HT-29 (cell line): Measurements from ENCODE around the gene NQO2. TPM values are rescaled to one million over a fixed set of nuclear protein-coding genes. Genes with fewer than 3 reads are reported as not detected.
A peak's percentile ranks its signal among the peaks of the same experiment; 100 is the strongest.
"Not testable (repeated sequence)": the region's sequence is repeated elsewhere in the genome, so short reads cannot be mapped to it uniquely, and the experiment has no call there.

ENCODE experiments used
- DNase-seq: peaks from one replicate; pipeline ENCODE4 v3.0.0-alpha.2; 2015; ENCODE audit warnings: low spot score
- total RNA-seq: library from RNA; depleted of rRNA; stranded (reverse); fragments of >200 nt; shearing (Covaris generic); gene quantifications from 2 replicates; pipeline ENCODE4 v1.2.3, GENCODE V29; 2014

Gene NQO2
- total RNA-seq, 1 experiment from 2014 or later, result 24.4 TPM

GRCh38 chr6:3037638-3038365 lies 38.1 kb downstream of the NQO2 start:
- DNase-seq, result no peak

GRCh38 chr6:3039384-3039783 lies 39.7 kb downstream of the NQO2 start:
- DNase-seq, result no peak

GRCh38 chr6:3041147-3041546 lies 41.5 kb downstream of the NQO2 start:
- DNase-seq, result no peak

- DNase-seq, result no peak
Measured at GRCh38 chr6:3041606-3042005, 41.9 kb downstream of the NQO2 start.

GRCh38 chr6:3045369-3045768 lies 45.7 kb downstream of the NQO2 start:
- no peak for DNase-seq

GRCh38 chr6:3045777-3046176 lies 46.1 kb downstream of the NQO2 start:
- DNase-seq, result no peak

GRCh38 chr6:3046295-3046694 lies 46.6 kb downstream of the NQO2 start:
- DNase-seq, result no peak

- DNase-seq, result not testable (repeated sequence)
Measured at GRCh38 chr6:3048009-3048408, 48.3 kb downstream of the NQO2 start.

GRCh38 chr6:3052481-3053230 lies 53.0 kb downstream of the NQO2 start:
- no peak for DNase-seq

- DNase-seq, result no peak
Measured at GRCh38 chr6:3053231-3053508, 53.5 kb downstream of the NQO2 start.

GRCh38 chr6:3054229-3055157 lies 54.8 kb downstream of the NQO2 start:
- DNase-seq, result not testable (repeated sequence)

- DNase-seq, result not testable (repeated sequence)
Measured at GRCh38 chr6:3055158-3055499, 55.4 kb downstream of the NQO2 start.

- DNase-seq, result no peak
Measured at GRCh38 chr6:3057063-3057770, 57.5 kb downstream of the NQO2 start.

GRCh38 chr6:3058957-3059356 lies 59.3 kb downstream of the NQO2 start:
- DNase-seq, result no peak

- not testable (repeated sequence) for DNase-seq
Measured at GRCh38 chr6:3060092-3060491, 60.4 kb downstream of the NQO2 start.

- peak; percentile 60 for DNase-seq
Measured at GRCh38 chr6:3061501-3061941, 61.8 kb downstream of the NQO2 start.

GRCh38 chr6:3063340-3063732 lies 63.6 kb downstream of the NQO2 start:
- DNase-seq, result not testable (repeated sequence)

GRCh38 chr6:3063733-3064700 lies 64.3 kb downstream of the NQO2 start:
- peak; percentile 91 for DNase-seq

GRCh38 chr6:3068329-3069214 lies 68.9 kb downstream of the NQO2 start, which contains the start of gene RIPK1:
Gene RIPK1 (plus strand): TSS chr6:3068494. CDS start chr6:3076824, 8,330 bp downstream.
- DNase-seq, result peak; percentile 93
